PC-3 (cell line): Measurements from ENCODE around the gene CNDP1. TPM values are rescaled to one million over a fixed set of nuclear protein-coding genes. Genes with fewer than 3 reads are reported as not detected.

Source experiments
- ATAC-seq: fragments of 200-7000 bp; cut with Tn5 transposase; 2 replicates; pipeline ENCODE4 v1.9.1; 2020; ENCODE audit warnings: mild to moderate bottlenecking, moderate library complexity
- BruUV-seq: library from RNA; stranded (reverse); fragments of 400-500 nt; replicated peaks from 2 replicates; lab custom pipeline; 2021; lab: Mats Ljungman, UMichigan
- CTCF ChIA-PET: fragments of 300-600 bp; sonication (Branson Sonifier 250); formaldehyde crosslinking; loops from one replicate; lab custom pipeline; 2022; ENCODE audit warnings: antibody characterized with exemption; lab: Charles Lee
- POLR2A ChIA-PET: fragments of 300-600 bp; sonication (Branson Sonifier 250); formaldehyde crosslinking; loops from one replicate; lab custom pipeline; 2022; ENCODE audit warnings: antibody characterized with exemption; ENCODE audit not compliant: unreplicated experiment; lab: Charles Lee
- DNase-seq: peaks from one replicate; pipeline ENCODE4 v3.0.0-alpha.2; 2015
- H2AFZ ChIP-seq: fragments of 300-600 bp; sonication (generic); 2 replicates; pipeline ENCODE4 v1.6.0; 2016; ENCODE audit warnings: antibody characterized with exemption, low read length
- H3F3A ChIP-seq: fragments of 300-600 bp; sonication (generic); one replicate; pipeline ENCODE4 v1.6.0; 2017; ENCODE audit warnings: antibody characterized with exemption, low read length, control low read depth, mild to moderate bottlenecking; ENCODE audit not compliant: unreplicated experiment
- H3K27ac ChIP-seq: fragments of 300-600 bp; sonication (generic); 2 replicates; pipeline ENCODE4 v1.5.1; 2016; ENCODE audit warnings: mild to moderate bottlenecking, low read length
- H3K27me3 ChIP-seq: fragments of 300-600 bp; sonication (generic); 2 replicates; pipeline ENCODE4 v1.6.1; 2016; ENCODE audit warnings: low read length, mixed read lengths
- H3K36me3 ChIP-seq: fragments of 300-600 bp; sonication (generic); 2 replicates; pipeline ENCODE4 v1.6.1; 2016; ENCODE audit warnings: low read depth, mixed run types, low read length, mixed read lengths
- H3K4me1 ChIP-seq: fragments of 300-600 bp; sonication (generic); 2 replicates; pipeline ENCODE4 v1.5.1; 2016; ENCODE audit warnings: low read length; ENCODE audit not compliant: insufficient read depth
- H3K4me2 ChIP-seq: fragments of 300-600 bp; sonication (generic); 2 replicates; pipeline ENCODE4 v1.6.0; 2016; ENCODE audit warnings: low read length
- H3K4me3 ChIP-seq: fragments of 300-600 bp; sonication (generic); 2 replicates; pipeline ENCODE4 v1.5.1; 2016; ENCODE audit warnings: mild to moderate bottlenecking, low read length, mixed read lengths
- H3K79me2 ChIP-seq: fragments of 300-600 bp; sonication (generic); 2 replicates; pipeline ENCODE4 v1.6.1; 2017; ENCODE audit warnings: low read length, mixed read lengths
- H3K9ac ChIP-seq: fragments of 300-600 bp; sonication (generic); 2 replicates; pipeline ENCODE4 v1.6.0; 2016; ENCODE audit warnings: mild to moderate bottlenecking, low read length
- H3K9me2 ChIP-seq: fragments of 300-600 bp; sonication (generic); replicated peaks from 2 replicates; pipeline ENCODE4 v1.6.1; 2016; ENCODE audit warnings: mixed run types, low read length, mixed read lengths
- H3K9me3 ChIP-seq: fragments of 300-600 bp; sonication (generic); 2 replicates; pipeline ENCODE4 v1.6.1; 2016; ENCODE audit warnings: low read length, mixed read lengths
- H4K20me1 ChIP-seq: fragments of 300-600 bp; sonication (generic); 2 replicates; pipeline ENCODE4 v1.6.1; 2016; ENCODE audit warnings: low read length, mixed read lengths
- CTCF ChIP-seq: fragments of 300-600 bp; sonication (generic); conservative IDR thresholded peaks from 2 replicates; pipeline ENCODE4 v1.5.1; 2017; ENCODE audit warnings: antibody characterized with exemption, low read depth, mild to moderate bottlenecking, low read length
- EZH2 ChIP-seq: fragments of 300-600 bp; sonication (generic); IDR thresholded peaks from one replicate; pipeline ENCODE4 v1.6.1; 2017; ENCODE audit warnings: antibody characterized with exemption, mild to moderate bottlenecking, low read length; ENCODE audit not compliant: unreplicated experiment
- EZH2phosphoT487 ChIP-seq: fragments of 300-600 bp; sonication (generic); IDR thresholded peaks from 2 replicates; pipeline ENCODE4 v1.6.1; 2018; ENCODE audit warnings: mild to moderate bottlenecking, antibody characterized with exemption, low read length, borderline replicate concordance
- intact Hi-C: fragments of 100-400 bp; cut with micrococcal nuclease; formaldehyde crosslinking; loops from 2 replicates; pipeline ENCODE4 v1.9.0; 2023
- total RNA-seq: library from RNA; depleted of rRNA; stranded (reverse); fragments of >200 nt; gene quantifications from 2 replicates; pipeline ENCODE4 v1.2.3, GENCODE V29; 2014

Gene CNDP1
- total RNA-seq, 1 experiment from 2014 or later, result not detected

- POLR2A ChIA-PET, result no interaction called here
- CTCF ChIA-PET, result no interaction called here
- no peaks in the 10 kb centered on the region for H4K20me1 ChIP-seq
- no peak overlapping the region for H3K9ac ChIP-seq
- H3K27ac ChIP-seq, result no peak overlapping the region
- H3K4me1 ChIP-seq, result no peaks in the 10 kb centered on the region
- H3K4me3 ChIP-seq, result no peak overlapping the region
- H3K27me3 ChIP-seq, result peaks cover 73% of the 10 kb centered on the region
- no peak overlapping the region for H3K4me2 ChIP-seq
- H3K9me2 ChIP-seq, result no peaks in the 10 kb centered on the region
- H3K79me2 ChIP-seq, result no peaks in the 10 kb centered on the region
- no peak overlapping the region for H2AFZ ChIP-seq
- no TSS peak for BruUV-seq
- H3F3A ChIP-seq, result no peaks in the 10 kb centered on the region
- DNase-seq (no peak), ATAC-seq (no peak)
- intact Hi-C loops, result no loop called here
- no peaks in the 10 kb centered on the region for H3K36me3 ChIP-seq
- H3K9me3 ChIP-seq, result no peaks in the 10 kb centered on the region
- TF ChIP-seq EZH2phosphoT487 (no peak), EZH2 (no peak), CTCF (no peak)
Measured at GRCh38 chr18:74573053-74573452, 38.8 kb downstream of the CNDP1 start.

- ChIA-PET CTCF (interaction anchor here (0.7 kb wide), 1 partner anchor 22 kb away, joined by 7 read pairs; no protein-coding TSS in a partner anchor), POLR2A (no interaction called here)
- no peak overlapping the region for H3K4me3 ChIP-seq
- H3K79me2 ChIP-seq, result no peaks in the 10 kb centered on the region
- DNase-seq, result no peak
- H3K9ac ChIP-seq, result no peak overlapping the region
- ATAC-seq, result no peak
- H2AFZ ChIP-seq, result 0 out of 2 replicates have a peak overlapping the region, but pooled peaks have one; percentile 43
- peaks cover 76% of the 10 kb centered on the region for H3K27me3 ChIP-seq
- H3K4me1 ChIP-seq, result no peaks in the 10 kb centered on the region
- H3K27ac ChIP-seq, result no peak overlapping the region
- H3K4me2 ChIP-seq, result no peak overlapping the region
- no peaks in the 10 kb centered on the region for H3K9me3 ChIP-seq
- intact Hi-C loops, result no loop called here
- TF ChIP-seq EZH2phosphoT487 (no peak), CTCF (no peak), EZH2 (no peak)
- no peaks in the 10 kb centered on the region for H3K9me2 ChIP-seq
- H3K36me3 ChIP-seq, result no peaks in the 10 kb centered on the region
- no peaks in the 10 kb centered on the region for H3F3A ChIP-seq
- no TSS peak for BruUV-seq
- H4K20me1 ChIP-seq, result no peaks in the 10 kb centered on the region
Measured at GRCh38 chr18:74574916-74575315, 40.6 kb downstream of the CNDP1 start.

- H2AFZ ChIP-seq, result no peak overlapping the region
- H3K27ac ChIP-seq, result no peak overlapping the region
- no peaks in the 10 kb centered on the region for H3K9me3 ChIP-seq
- no peaks in the 10 kb centered on the region for H3K79me2 ChIP-seq
- H4K20me1 ChIP-seq, result no peaks in the 10 kb centered on the region
- ChIA-PET POLR2A (no interaction called here), CTCF (no interaction called here)
- no peaks in the 10 kb centered on the region for H3K9me2 ChIP-seq
- no peaks in the 10 kb centered on the region for H3K36me3 ChIP-seq
- no peaks in the 10 kb centered on the region for H3F3A ChIP-seq
- no peaks in the 10 kb centered on the region for H3K4me1 ChIP-seq
- H3K4me2 ChIP-seq, result no peak overlapping the region
- H3K4me3 ChIP-seq, result no peak overlapping the region
- TF ChIP-seq CTCF (no peak), EZH2 (no peak), EZH2phosphoT487 (no peak)
- peaks cover 73% of the 10 kb centered on the region for H3K27me3 ChIP-seq
- BruUV-seq, result no TSS peak
- ATAC-seq (no peak), DNase-seq (no peak)
- no peak overlapping the region for H3K9ac ChIP-seq
- intact Hi-C loops, result no loop called here
Measured at GRCh38 chr18:74577019-74577418, 42.7 kb downstream of the CNDP1 start.
